Right renal cortex interstitium (tissue), 3 donors: ENCODE measurements around the gene INSR. TPM values are rescaled to one million over a fixed set of nuclear protein-coding genes. Genes with fewer than 3 reads are reported as not detected.

Experiments used
- DNase-seq, 3 donors: peaks; one replicate each; pipeline ENCODE4 v3.0.0-alpha.2; 2013; ENCODE audit warnings: low read depth in 3 of 3, low spot score in 2 of 3
- polyA plus RNA-seq, 3 donors: library from polyadenylated mRNA; unstranded; fragments of 120-200 nt; gene quantifications; one replicate each; pipeline ENCODE4 v1.2.1, GENCODE V29; 2013; ENCODE audit not compliant: insufficient read length in 3 of 3

The INSR gene
- polyA plus RNA-seq, 3 donors = 24.8 to 29.2 (median 26.4) TPM

GRCh38 chr19:7197760-7198696, 96.2 kb downstream of the INSR start:
- peak; percentile 81 to 93 (median 89) for DNase-seq

- DNase-seq = peak; percentile 80 to 84 (median 83)
Measured at GRCh38 chr19:7197119-7197759, 97.0 kb downstream of the INSR start.

- DNase-seq = no peak
Measured at GRCh38 chr19:7196763-7197118, 97.5 kb downstream of the INSR start.

GRCh38 chr19:7195046-7195445, 99.2 kb downstream of the INSR start:
- DNase-seq = no peak

GRCh38 chr19:7194566-7194965, 99.6 kb downstream of the INSR start:
- no peak for DNase-seq

GRCh38 chr19:7191946-7192691, 102.1 kb downstream of the INSR start:
- DNase-seq = no peak

GRCh38 chr19:7188698-7189629, 105.2 kb downstream of the INSR start:
- no peak for DNase-seq

- no peak for DNase-seq
Measured at GRCh38 chr19:7187605-7188339, 106.4 kb downstream of the INSR start.

- DNase-seq = no peak
Measured at GRCh38 chr19:7182489-7182888, 111.7 kb downstream of the INSR start.

GRCh38 chr19:7179917-7180306, 114.3 kb downstream of the INSR start:
- DNase-seq = no peak

- no peak for DNase-seq
Measured at GRCh38 chr19:7177926-7178325, 116.3 kb downstream of the INSR start.

GRCh38 chr19:7176792-7177191, 117.4 kb downstream of the INSR start:
- DNase-seq = no peak

GRCh38 chr19:7172794-7173193, 121.4 kb downstream of the INSR start:
- DNase-seq = no peak

GRCh38 chr19:7170983-7171382, 123.2 kb downstream of the INSR start:
- no peak for DNase-seq

- DNase-seq = no peak
Measured at GRCh38 chr19:7168941-7169340, 125.3 kb downstream of the INSR start.

- no peak for DNase-seq
Measured at GRCh38 chr19:7161292-7161691, 132.9 kb downstream of the INSR start.

GRCh38 chr19:7159105-7159933, 134.9 kb downstream of the INSR start:
- DNase-seq = peak in 2 of 3 donors; percentile 21 to 39

- no peak for DNase-seq
Measured at GRCh38 chr19:7153022-7153421, 141.2 kb downstream of the INSR start.

- DNase-seq = no peak
Measured at GRCh38 chr19:7152568-7152967, 141.6 kb downstream of the INSR start.
